Neural progenitor cell (in vitro differentiated cells): Measurements from ENCODE around the gene ODAD4.

Experiments used
- CTCF ChIP-seq: fragments of 200-600 bp; sonication (generic); IDR thresholded peaks from 2 replicates; pipeline ENCODE4 v1.5.1; 2017; ENCODE audit warnings: antibody characterized with exemption, mild to moderate bottlenecking
- EZH2 ChIP-seq: fragments of 200-600 bp; sonication (generic); IDR thresholded peaks from 2 replicates; pipeline ENCODE4 v1.6.1; 2017; ENCODE audit warnings: antibody characterized with exemption, mild to moderate bottlenecking, moderate library complexity

GRCh38 chr17:41912925-41913324 lies 17.5 kb upstream of the ODAD4 start:
- TF ChIP-seq CTCF (no peak), EZH2 (no peak)
